Activated naive CD4-positive, alpha-beta T cell treated with anti-CD3 and anti-CD28 coated beads, Interleukin-2, amount 50 U/mL, for 72 hours (primary cell): ENCODE data around the gene PLCD3. TPM values are rescaled to one million over a fixed set of nuclear protein-coding genes. Genes with fewer than 3 reads are reported as not detected.
"Not testable (repeated sequence)": the region's sequence is repeated elsewhere in the genome, so short reads cannot be mapped to it uniquely, and the experiment has no call there.

Source experiments
- ATAC-seq, 2 donors: fragments of 150-1000 bp; cut with Tn5 transposase; 2 replicates each; pipeline ENCODE4 v1.10.0; 2021; ENCODE audit warnings: mild to moderate bottlenecking in 2 of 2, moderate library complexity in 2 of 2
- DNase-seq, 2 donors: peaks; one replicate each; pipeline ENCODE4 v3.0.0; 2021 to 2022; ENCODE audit warnings: low spot score in 2 of 2
- H3K27ac Mint-ChIP-seq, 2 donors: one replicate each; pipeline ENCODE4 v1.8.0; 2022; ENCODE audit warnings: mild to moderate bottlenecking in 2 of 2, mixed read lengths in 2 of 2
- H3K36me3 Mint-ChIP-seq, 2 donors: one replicate each; pipeline ENCODE4 v1.8.0; 2022; ENCODE audit warnings: mixed read lengths in 2 of 2
- H3K9me3 Mint-ChIP-seq, 2 donors: one replicate each; pipeline ENCODE4 v1.8.0; 2022; ENCODE audit warnings: mixed read lengths in 2 of 2
- total RNA-seq, 2 donors: library from RNA; stranded (reverse); gene quantifications; one replicate each; pipeline ENCODE4 v1.2.3, GENCODE V29; 2022

The PLCD3 gene
- total RNA-seq, 2 donors from 2014 or later: 3.9 to 7.7 TPM

- Mint-ChIP-seq H3K36me3 (no peaks in the 10 kb centered on the region), H3K9me3 (no peaks in the 10 kb centered on the region), H3K27ac (no peak overlapping the region)
- ATAC-seq: no peak
- no peak for DNase-seq
These were observed 3.3 kb downstream of the PLCD3 start for GRCh38 chr17:45128989-45129388.

GRCh38 chr17:45128331-45128730 lies 4.0 kb downstream of the PLCD3 start:
- Mint-ChIP-seq H3K36me3 (no peaks in the 10 kb centered on the region), H3K9me3 (no peaks in the 10 kb centered on the region), H3K27ac (no peak overlapping the region)
- ATAC-seq (no peak), DNase-seq (no peak)

GRCh38 chr17:45127548-45128300 lies 4.6 kb downstream of the PLCD3 start:
- Mint-ChIP-seq H3K27ac (peak overlapping the region in 1 of 2 donors; percentile 77), H3K9me3 (no peaks in the 10 kb centered on the region), H3K36me3 (no peaks in the 10 kb centered on the region)
- DNase-seq: no peak
- no peak for ATAC-seq

- no peaks in the 10 kb centered on the region for H3K9me3 Mint-ChIP-seq
- DNase-seq: no peak
- no peaks in the 10 kb centered on the region for H3K36me3 Mint-ChIP-seq
- H3K27ac Mint-ChIP-seq: peak overlapping the region in 1 of 2 donors; percentile 77
- no peak for ATAC-seq
These were observed 5.1 kb downstream of the PLCD3 start for GRCh38 chr17:45127207-45127547.

- no peak overlapping the region for H3K27ac Mint-ChIP-seq
These were observed 6.8 kb downstream of the PLCD3 start for GRCh38 chr17:45125509-45125908.

GRCh38 chr17:45124797-45125122 lies 7.6 kb downstream of the PLCD3 start:
- DNase-seq, H3K9me3 Mint-ChIP-seq, H3K36me3 Mint-ChIP-seq, ATAC-seq, H3K27ac Mint-ChIP-seq: not testable (repeated sequence)

More at GRCh38 chr17:45125509-45125908, 6.8 kb downstream of the PLCD3 start:
- no peaks in the 10 kb centered on the region for H3K9me3 Mint-ChIP-seq
- no peak for ATAC-seq
- DNase-seq: no peak
- no peaks in the 10 kb centered on the region for H3K36me3 Mint-ChIP-seq

- DNase-seq (no peak), ATAC-seq (peak; percentile 64 to 88)
- H3K9me3 Mint-ChIP-seq: no peaks in the 10 kb centered on the region
- no peak overlapping the region for H3K27ac Mint-ChIP-seq
- H3K36me3 Mint-ChIP-seq: no peaks in the 10 kb centered on the region
These were observed 8.2 kb downstream of the PLCD3 start for GRCh38 chr17:45123930-45124796.

GRCh38 chr17:45123076-45123770 lies 9.1 kb downstream of the PLCD3 start:
- DNase-seq (no peak), ATAC-seq (no peak)
- Mint-ChIP-seq H3K36me3 (no peaks in the 10 kb centered on the region), H3K9me3 (no peaks in the 10 kb centered on the region), H3K27ac (no peak overlapping the region)

- no peaks in the 10 kb centered on the region for H3K9me3 Mint-ChIP-seq
- H3K27ac Mint-ChIP-seq: no peak overlapping the region
- ATAC-seq (no peak), DNase-seq (no peak)
- no peaks in the 10 kb centered on the region for H3K36me3 Mint-ChIP-seq
These were observed 11.3 kb downstream of the PLCD3 start for GRCh38 chr17:45121055-45121454.

- no peaks in the 10 kb centered on the region for H3K9me3 Mint-ChIP-seq
- no peaks in the 10 kb centered on the region for H3K36me3 Mint-ChIP-seq
- DNase-seq: no peak
- H3K27ac Mint-ChIP-seq: no peak overlapping the region
- ATAC-seq: no peak
These were observed 11.8 kb downstream of the PLCD3 start for GRCh38 chr17:45120558-45120957.

GRCh38 chr17:45119964-45120363 lies 12.4 kb downstream of the PLCD3 start:
- DNase-seq (no peak), ATAC-seq (no peak)
- Mint-ChIP-seq H3K27ac (no peak overlapping the region), H3K9me3 (no peaks in the 10 kb centered on the region), H3K36me3 (no peaks in the 10 kb centered on the region)

GRCh38 chr17:45118691-45119090 lies 13.6 kb downstream of the PLCD3 start:
- Mint-ChIP-seq H3K9me3 (no peaks in the 10 kb centered on the region), H3K27ac (no peak overlapping the region), H3K36me3 (no peaks in the 10 kb centered on the region)
- ATAC-seq (no peak), DNase-seq (no peak)

- H3K36me3 Mint-ChIP-seq: no peaks in the 10 kb centered on the region
- no peaks in the 10 kb centered on the region for H3K9me3 Mint-ChIP-seq
- no peak for ATAC-seq
- no peak for DNase-seq
- H3K27ac Mint-ChIP-seq: no peak overlapping the region
These were observed 14.3 kb downstream of the PLCD3 start for GRCh38 chr17:45117848-45118646.

- ATAC-seq (no peak), DNase-seq (no peak)
- Mint-ChIP-seq H3K27ac (no peak overlapping the region), H3K36me3 (no peaks in the 10 kb centered on the region), H3K9me3 (no peaks in the 10 kb centered on the region)
These were observed 15.0 kb downstream of the PLCD3 start for GRCh38 chr17:45117334-45117733.

GRCh38 chr17:45116434-45117016 lies 15.8 kb downstream of the PLCD3 start:
- H3K27ac Mint-ChIP-seq: no peak overlapping the region
- DNase-seq (no peak), ATAC-seq (no peak)
- no peaks in the 10 kb centered on the region for H3K36me3 Mint-ChIP-seq
- no peaks in the 10 kb centered on the region for H3K9me3 Mint-ChIP-seq

- no peak overlapping the region for H3K27ac Mint-ChIP-seq
- ATAC-seq (no peak), DNase-seq (no peak)
- no peaks in the 10 kb centered on the region for H3K36me3 Mint-ChIP-seq
- H3K9me3 Mint-ChIP-seq: no peaks in the 10 kb centered on the region
These were observed 16.4 kb downstream of the PLCD3 start for GRCh38 chr17:45115871-45116270.
